Endothelial cell of umbilical vein (primary cell): ENCODE measurements around the gene LY6G6C. TPM values are rescaled to one million over a fixed set of nuclear protein-coding genes. Genes with fewer than 3 reads are reported as not detected.

ENCODE experiments used
- BruUV-seq: library from RNA; stranded (reverse); fragments of 400-500 nt; replicated peaks from 2 replicates; lab custom pipeline; 2021; lab: Mats Ljungman, UMichigan
- CTCF ChIA-PET: fragments of 300-600, 350-600 bp; sonication (Branson Sonifier 250); formaldehyde crosslinking; loops from one replicate; lab custom pipeline; 2021; ENCODE audit warnings: antibody characterized with exemption, inconsistent platforms; lab: Charles Lee
- POLR2A ChIA-PET: fragments of 300-600, 350-600 bp; sonication (Branson Sonifier 250); formaldehyde crosslinking; loops from one replicate; lab custom pipeline; 2021; ENCODE audit warnings: antibody characterized with exemption, inconsistent platforms; lab: Charles Lee
- DNase-seq: peaks from one replicate; pipeline ENCODE4 v3.0.0-alpha.2; 2011; ENCODE audit warnings: low read depth, low spot score
- FAIRE-seq: peaks from 2 replicates; lab custom pipeline; 2011; peaks lifted over from hg19 to GRCh38; lab: Jason Lieb, UNC
- H2AFZ ChIP-seq: 2 replicates; pipeline ENCODE4 v1.6.0; 2012; ENCODE audit warnings: low read depth, low read length, control low read depth, inconsistent platforms
- H3K27ac ChIP-seq: 2 replicates; pipeline ENCODE4 v1.5.1; 2011; ENCODE audit warnings: low read depth, mild to moderate bottlenecking, control low read depth, low read length, moderate library complexity; ENCODE audit not compliant: insufficient read depth
- H3K27me3 ChIP-seq, 2 experiments: 2 replicates each; pipeline versions ENCODE4 v1.6.0 to v1.6.1; 2011; ENCODE audit warnings: low read length in 2 of 2, mixed read lengths in 1 of 2; ENCODE audit not compliant: control insufficient read depth in 2 of 2, insufficient read depth in 2 of 2
- H3K36me3 ChIP-seq, 2 experiments: 2 replicates in 1 of 2; 3 replicates in 1 of 2; pipeline ENCODE4 v1.5.1; 2011; ENCODE audit warnings: low read length in 2 of 2, mild to moderate bottlenecking in 1 of 2, moderate library complexity in 1 of 2; ENCODE audit not compliant: control insufficient read depth in 2 of 2, insufficient read depth in 2 of 2; ENCODE audit errors: extremely low read depth in 1 of 2
- H3K4me1 ChIP-seq: 3 replicates; pipeline ENCODE4 v1.5.1; 2011; ENCODE audit warnings: mild to moderate bottlenecking, low read length; ENCODE audit not compliant: control insufficient read depth, insufficient read depth; ENCODE audit errors: extremely low read depth
- H3K4me2 ChIP-seq: 2 replicates; pipeline ENCODE4 v1.6.1; 2011; ENCODE audit warnings: low read length, control low read depth, mixed read lengths; ENCODE audit not compliant: insufficient read depth
- H3K4me3 ChIP-seq, 3 experiments: fragments of 200-600 bp in 1 of 3; sonication (generic), shearing (Covaris generic) in 1 of 3; replicated peaks in 1 of 3; 2 replicates each; pipeline ENCODE4 v1.5.1; 2011 to 2016; ENCODE audit warnings: control low read depth in 3 of 3, low read length in 3 of 3, mild to moderate bottlenecking in 2 of 3, inconsistent platforms in 1 of 3, low read depth in 1 of 3, moderate library complexity in 1 of 3; ENCODE audit not compliant: insufficient read depth in 1 of 3
- H3K79me2 ChIP-seq: 2 replicates; pipeline ENCODE4 v1.6.0; 2012; ENCODE audit warnings: low read length, inconsistent platforms; ENCODE audit not compliant: control insufficient read depth, insufficient read depth
- H3K9ac ChIP-seq: replicated peaks from 2 replicates; pipeline ENCODE3; 2011; ENCODE audit warnings: low read length, control low read depth; ENCODE audit not compliant: insufficient read depth; ENCODE audit errors: extremely low read depth
- H3K9me1 ChIP-seq: replicated peaks from 3 replicates; pipeline ENCODE4 v1.6.0; 2011; ENCODE audit warnings: mild to moderate bottlenecking, low read length; ENCODE audit not compliant: control insufficient read depth, insufficient read depth; ENCODE audit errors: extremely low read depth
- H3K9me3 ChIP-seq: replicated peaks from 2 replicates; pipeline ENCODE4 v1.5.1; 2012; ENCODE audit warnings: low read length, inconsistent platforms; ENCODE audit not compliant: control insufficient read depth, insufficient read depth
- H4K20me1 ChIP-seq: replicated peaks from 2 replicates; pipeline ENCODE3; 2011; ENCODE audit warnings: mild to moderate bottlenecking, low read length; ENCODE audit not compliant: control insufficient read depth, insufficient read depth; ENCODE audit errors: extremely low read depth
- CTCF ChIP-seq, 2 donors: IDR thresholded peaks; 1 replicate in 1 of 2; 2 replicates in 1 of 2; pipeline ENCODE4 v1.5.1; 2011; ENCODE audit warnings: low read length in 2 of 2, mild to moderate bottlenecking in 2 of 2, moderate library complexity in 2 of 2, control low read depth in 1 of 2, inconsistent platforms in 1 of 2, low read depth in 1 of 2; ENCODE audit not compliant: insufficient read depth in 1 of 2; ENCODE audit errors: extremely low read depth in 1 of 2
- EZH2 ChIP-seq: IDR thresholded peaks from 2 replicates; pipeline ENCODE4 v1.6.1; 2012; ENCODE audit warnings: borderline replicate concordance, low read depth, mild to moderate bottlenecking, moderate library complexity, low read length, inconsistent platforms; ENCODE audit not compliant: severe bottlenecking
- FOS ChIP-seq: IDR thresholded peaks from 2 replicates; pipeline ENCODE4 v1.6.1; 2011; ENCODE audit warnings: mild to moderate bottlenecking, low read length, moderate library complexity, borderline replicate concordance; ENCODE audit not compliant: insufficient read depth
- GATA2 ChIP-seq: IDR thresholded peaks from 2 replicates; pipeline ENCODE4 v1.7.0; 2011; ENCODE audit warnings: low read depth, mild to moderate bottlenecking, moderate library complexity, mixed read lengths, low read length; ENCODE audit not compliant: insufficient read length, insufficient read depth
- JUN ChIP-seq: IDR thresholded peaks from 2 replicates; pipeline ENCODE4 v1.6.1; 2011; ENCODE audit warnings: borderline replicate concordance, low read depth; ENCODE audit not compliant: insufficient read length, insufficient read depth
- MAX ChIP-seq: IDR thresholded peaks from 2 replicates; pipeline ENCODE4 v1.6.1; 2011; ENCODE audit not compliant: insufficient read depth, insufficient read length
- MYC ChIP-seq: IDR thresholded peaks from one replicate; pipeline ENCODE4 v1.6.1; 2011; ENCODE audit warnings: mild to moderate bottlenecking, low read depth, low read length
- POLR2A ChIP-seq: IDR thresholded peaks from 2 replicates; pipeline ENCODE4 v1.6.1; 2012; ENCODE audit warnings: low read depth, mild to moderate bottlenecking, control low read depth, low read length
- POLR2AphosphoS5 ChIP-seq: IDR thresholded peaks from 2 replicates; pipeline ENCODE4 v1.6.1; 2012; ENCODE audit warnings: low read depth, mild to moderate bottlenecking, control low read depth, low read length, moderate library complexity; ENCODE audit not compliant: insufficient read depth
- dilution Hi-C: fragments of 300-500 bp; cut with MboI; formaldehyde crosslinking; loops from one replicate; pipeline ENCODE4 v1.15.0; 2019; ENCODE audit warnings: low sequenced_read_pairs; ENCODE audit not compliant: extremely low pct_ligation_motif_present
- intact Hi-C: fragments of 100-400 bp; cut with micrococcal nuclease; formaldehyde crosslinking; loops from one replicate; pipeline ENCODE4 v1.10.0; 2022
- polyA plus RNA-seq, 4 experiments: library from polyadenylated mRNA; depleted of rRNA in 3 of 4; stranded (reverse) in 3 of 4; unstranded in 1 of 4; fragments of >200 nt; gene quantifications; 2 replicates each; pipeline versions ENCODE4 v1.2.1 to v1.2.3, GENCODE V29; 2011 to 2012; ENCODE audit warnings: missing spikeins in 1 of 4
- total RNA-seq: library from RNA; stranded (reverse); gene quantifications from 2 replicates; pipeline ENCODE4 v1.2.3, GENCODE V29; 2021

LY6G6C gene
- total and polyA plus RNA-seq, 2 donors (not counting 3 experiments of a cell fraction or from before 2014, with no cell fraction given), result 0.33 TPM; not detected in 1

- ChIA-PET POLR2A (interaction anchor here (1.2 kb wide), 1 partner anchor 38 kb away, joined by 5 read pairs; the partner anchor contains the start of gene MSH5), CTCF (interaction anchor here (1.2 to 1.9 kb wide), 9 partner anchors 8 to 129 kb away, joined by 3 to 9 read pairs (median 7); partner anchors contain the start of genes DDAH2, LSM2, LY6G5C and LY6G6D)
- intact Hi-C loops (loop anchor here (2.0 kb wide), 2 partner anchors 28 to 36 kb away; no protein-coding TSS in a partner anchor), dilution Hi-C loops (no loop called here)
- Histone ChIP-seq H3K9ac (peak overlapping the region; percentile 90), H3K9me3 (no peaks in the 10 kb centered on the region), H3K4me1 (peaks cover 11% of the 10 kb centered on the region), H4K20me1 (no peaks in the 10 kb centered on the region), H3K4me2 (peak overlapping the region; percentile 78), H3K36me3 (peaks cover 0 to 3% of the 10 kb centered on the region in 2 experiments), H3K9me1 (no peaks in the 10 kb centered on the region), H3K27me3 (no peaks in the 10 kb centered on the region), H3K79me2 (peaks cover 21% of the 10 kb centered on the region), H3K27ac (peak overlapping the region; percentile 77), H3K4me3 (peak overlapping the region; percentile 59 to 80 (median 74)), H2AFZ (peak overlapping the region; percentile 13)
- BruUV-seq, result no TSS peak
- TF ChIP-seq MYC (no peak), MAX (no peak), FOS (no peak), CTCF (IDR thresholded peaks at IDR 0.05; ENCODE audit: extremely low read depth in 1 of 2, insufficient read depth in 1 of 2, low read depth in 1 of 2, low read length in 2 of 2) (no peak), JUN (no peak), GATA2 (no peak), EZH2 (no peak), POLR2AphosphoS5 (no peak), POLR2A (no peak)
- DNase-seq (no peak), FAIRE-seq (no peak)
Measured at GRCh38 chr6:31702405-31702818, 19.1 kb downstream of the LY6G6C start.
